GM19395 (cell line): ENCODE measurements around the gene CDK1.

Source experiments
- ATAC-seq: cut with Tn5 transposase; IDR thresholded peaks from one replicate; pipeline ENCODE4 v1.9.1; 2021; ENCODE audit warnings: mild to moderate bottlenecking, moderate library complexity; ENCODE audit not compliant: unreplicated experiment

Gene CDK1

DNA sequence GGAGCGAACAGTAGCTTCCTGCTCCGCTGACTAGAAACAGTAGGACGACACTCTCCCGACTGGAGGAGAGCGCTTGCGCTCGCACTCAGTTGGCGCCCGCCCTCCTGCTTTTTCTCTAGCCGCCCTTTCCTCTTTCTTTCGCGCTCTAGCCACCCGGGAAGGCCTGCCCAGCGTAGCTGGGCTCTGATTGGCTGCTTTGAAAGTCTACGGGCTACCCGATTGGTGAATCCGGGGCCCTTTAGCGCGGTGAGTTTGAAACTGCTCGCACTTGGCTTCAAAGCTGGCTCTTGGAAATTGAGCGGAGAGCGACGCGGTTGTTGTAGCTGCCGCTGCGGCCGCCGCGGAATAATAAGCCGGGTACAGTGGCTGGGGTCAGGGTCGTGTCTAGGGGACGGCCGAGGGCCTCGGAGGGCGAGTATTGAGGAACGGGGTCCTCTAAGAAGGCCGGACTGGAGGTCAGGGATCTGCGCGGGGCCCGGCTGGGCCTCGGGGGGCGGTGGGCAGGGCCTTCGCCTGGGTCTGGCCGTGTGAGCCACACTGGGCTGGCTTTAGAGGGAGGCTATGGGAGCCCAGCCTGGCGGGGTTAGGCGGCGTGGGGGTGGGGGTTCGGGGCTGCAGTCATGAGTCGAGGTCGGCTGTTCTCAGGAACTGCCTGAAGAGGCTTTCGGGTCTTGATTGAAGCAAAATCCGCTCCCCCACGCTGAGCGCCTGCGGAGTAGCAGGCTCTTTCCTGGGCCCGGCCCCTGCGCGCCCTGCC, at the start of gene CDK1:
TSS of gene CDK1 (plus strand) at position 265 of the 757 bp plus-strand sequence. CDS start 1,688 bp downstream, outside the sequence.
- peak; percentile 96 for ATAC-seq

DNA sequence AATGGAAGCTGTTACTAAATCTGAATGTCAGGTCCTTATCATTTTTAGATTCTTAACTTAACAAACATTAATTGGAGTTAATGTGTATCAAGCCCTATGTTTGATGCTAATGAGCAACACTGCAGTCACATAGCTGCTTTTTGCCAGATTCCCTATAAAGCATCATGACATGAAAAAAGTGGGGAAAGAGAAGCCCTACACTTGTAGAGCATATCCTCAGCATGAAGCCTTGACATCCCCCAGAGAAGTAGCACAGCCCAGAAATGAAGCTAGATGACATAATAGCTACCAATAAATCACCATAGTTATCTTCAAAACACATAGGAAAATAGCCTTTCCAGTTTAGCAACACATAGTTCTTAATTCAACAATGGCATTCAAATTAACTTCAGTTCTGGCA, 49.2 kb upstream of the CDK1 start:
- ATAC-seq: no peak

DNA sequence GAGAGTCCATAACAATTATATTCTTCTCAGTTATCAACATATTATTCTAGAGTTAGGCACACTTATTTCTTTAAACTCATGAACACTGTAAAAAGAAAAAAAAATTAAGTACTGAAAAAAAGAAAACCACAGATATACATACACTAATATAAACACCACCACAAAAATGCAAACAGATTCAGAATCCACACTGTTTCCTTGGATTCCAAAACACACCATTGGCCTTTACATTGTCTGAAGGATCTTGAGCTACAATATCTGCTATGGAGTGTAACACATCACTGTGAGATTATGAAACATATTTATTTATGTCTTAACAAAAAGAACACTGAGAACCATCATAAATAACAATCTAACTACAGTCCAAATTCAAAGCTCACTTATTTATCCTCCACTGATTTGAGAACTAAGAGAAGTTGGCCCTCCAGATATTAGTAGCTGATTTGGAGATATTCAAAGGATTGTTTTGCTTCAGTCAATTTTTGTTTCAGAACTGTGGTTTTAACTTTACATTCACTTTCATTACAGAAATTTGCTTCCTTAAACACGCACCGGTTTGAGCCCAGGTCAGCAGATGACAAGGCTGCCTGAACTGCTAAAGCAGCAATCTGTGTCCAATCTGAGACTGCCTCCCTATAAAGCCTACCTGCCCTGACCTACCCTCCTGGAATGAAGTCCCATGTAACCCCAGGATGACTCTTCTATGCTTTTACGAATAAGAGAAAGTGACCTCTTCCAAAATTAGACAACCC, 47.0 kb upstream of the CDK1 start:
- ATAC-seq: peak; percentile 87

DNA sequence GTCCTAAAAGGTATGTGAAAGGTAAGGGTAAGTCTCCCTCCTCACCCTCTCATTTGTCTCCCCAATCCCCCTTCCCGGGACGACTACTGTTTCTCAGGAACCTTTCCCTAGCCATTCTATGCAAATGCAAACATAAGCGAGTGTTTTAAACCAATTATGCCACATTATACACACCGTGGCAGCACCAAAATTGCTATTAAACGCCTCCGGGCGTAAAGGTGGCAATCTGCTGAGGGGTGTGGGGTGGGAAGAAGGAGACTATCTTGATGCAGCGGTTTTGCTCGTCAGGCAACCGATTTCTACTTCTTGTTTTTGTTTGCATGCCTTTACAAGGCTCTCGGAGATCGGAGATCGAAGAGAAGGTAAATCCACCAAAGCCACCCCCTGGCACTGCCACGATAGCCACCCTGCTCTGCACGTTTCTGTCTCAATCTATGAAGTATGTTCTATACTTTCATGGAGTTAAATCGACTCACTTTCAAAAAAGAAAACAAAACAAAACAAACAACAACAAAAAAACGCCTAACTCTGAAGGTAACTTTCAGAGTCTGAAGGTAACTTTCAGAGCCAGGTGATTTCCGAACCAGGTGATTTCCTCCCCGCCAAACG, 46.0 kb upstream of the CDK1 start:
- ATAC-seq: peak; percentile 34

DNA sequence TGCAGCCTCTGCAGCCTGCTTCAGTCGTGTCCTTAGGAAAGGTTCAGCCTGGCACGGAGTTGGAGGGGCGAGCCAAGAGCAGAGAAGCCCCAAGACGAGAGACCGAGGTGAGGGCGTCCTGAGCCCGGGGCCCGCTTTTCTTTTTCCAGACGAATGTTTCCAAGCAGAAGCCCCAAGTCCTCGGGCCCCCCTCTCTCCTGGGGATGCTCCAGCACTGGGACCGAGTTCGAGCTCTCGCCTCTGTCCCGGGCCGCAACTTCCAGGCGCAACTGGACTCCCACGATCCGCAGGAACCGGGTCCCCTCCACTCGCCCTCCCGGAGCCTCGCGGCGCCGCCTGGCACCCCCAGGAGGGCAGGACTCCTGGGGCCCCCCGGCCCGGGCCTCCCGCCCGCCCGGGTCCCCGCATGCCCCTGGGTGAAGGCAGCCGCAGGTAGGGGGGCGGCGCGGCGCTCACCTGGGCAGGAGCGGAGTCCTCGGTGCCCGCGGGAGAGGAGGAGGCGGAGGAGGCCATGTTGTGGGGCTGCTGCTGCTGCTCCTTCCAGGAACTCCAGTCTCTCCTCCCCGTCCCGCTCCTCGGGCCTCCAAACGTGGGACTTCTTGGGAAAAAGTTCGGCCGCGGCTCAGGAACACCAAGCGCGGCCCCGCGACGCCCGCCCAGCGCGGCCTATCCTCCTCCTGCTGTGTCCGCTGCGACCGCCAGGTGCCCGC, 45.3 kb upstream of the CDK1 start:
- ATAC-seq: peak; percentile 52

DNA sequence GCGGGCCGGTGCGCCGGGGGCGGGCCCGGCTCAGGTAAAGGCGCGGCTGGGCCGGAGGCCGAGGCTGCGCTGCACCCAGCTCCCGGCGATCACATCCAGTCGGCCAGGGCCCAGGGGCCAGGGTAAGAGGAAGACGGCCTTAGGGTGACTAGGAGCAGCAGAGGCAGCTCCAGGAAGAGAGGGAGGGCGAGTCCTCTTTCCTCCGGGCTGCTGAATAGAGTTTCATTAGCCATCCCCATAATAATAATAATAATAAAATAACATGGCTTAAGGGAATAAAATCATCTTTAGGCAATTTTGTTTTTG, 44.8 kb upstream of the CDK1 start:
- no peak for ATAC-seq

DNA sequence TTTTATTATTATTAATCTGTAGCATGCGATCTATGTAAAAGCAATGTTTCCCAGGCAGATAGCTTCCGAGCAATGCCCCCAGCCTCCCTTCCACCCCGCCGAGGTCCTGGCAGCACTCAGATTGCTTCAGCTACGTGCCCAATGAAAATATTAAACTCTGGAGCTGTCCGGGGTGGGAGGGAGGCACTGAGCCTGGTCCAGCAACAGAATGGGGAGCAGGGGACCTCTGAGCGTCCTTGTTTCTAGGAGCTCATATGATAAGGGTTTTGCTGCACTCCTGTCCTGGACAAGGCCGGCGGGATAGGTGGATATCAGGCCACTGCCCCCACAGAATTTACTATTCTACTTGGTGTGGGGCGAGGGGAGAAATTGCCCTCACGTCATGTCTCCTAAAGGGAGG, 44.5 kb upstream of the CDK1 start:
- no peak for ATAC-seq

DNA sequence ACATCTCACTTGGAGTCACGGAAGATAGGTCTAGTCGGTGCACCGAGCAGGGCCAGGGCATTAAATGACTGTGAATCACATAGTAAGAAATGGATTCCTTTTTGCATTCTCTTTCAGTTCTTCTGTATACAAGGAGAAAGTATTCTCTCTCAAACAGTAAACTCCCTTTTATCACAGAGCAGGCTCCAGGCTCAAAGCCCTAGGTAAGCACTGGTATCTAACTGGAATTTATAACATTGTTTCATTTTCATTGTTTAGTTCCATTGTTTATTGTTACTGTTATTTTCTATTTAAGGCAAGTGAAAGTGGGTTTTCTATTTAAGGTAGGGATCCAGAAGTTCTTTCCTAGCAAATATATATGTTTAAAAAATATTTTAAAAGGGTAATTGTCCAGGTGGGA, 44.1 kb upstream of the CDK1 start:
- ATAC-seq: no peak

DNA sequence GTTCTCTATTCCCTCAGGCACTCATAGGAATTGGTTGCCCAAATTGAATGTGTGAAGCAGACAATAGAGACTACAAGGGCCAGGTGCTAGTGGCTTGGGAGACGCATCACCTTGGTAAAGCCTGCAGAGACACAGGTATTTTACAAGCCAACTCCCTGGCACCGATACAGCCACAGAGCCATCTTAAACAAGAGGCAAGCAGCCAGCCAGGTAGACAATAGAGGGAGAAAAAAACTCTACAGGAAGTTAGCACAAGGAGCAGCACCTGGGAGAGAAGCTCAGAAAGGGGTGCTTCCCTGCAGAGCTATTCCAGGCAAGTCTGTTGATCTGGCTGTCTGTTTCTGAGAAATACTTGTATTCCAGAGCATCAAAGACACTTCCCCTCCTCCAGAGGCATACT, 43.0 kb upstream of the CDK1 start:
- ATAC-seq: no peak

DNA sequence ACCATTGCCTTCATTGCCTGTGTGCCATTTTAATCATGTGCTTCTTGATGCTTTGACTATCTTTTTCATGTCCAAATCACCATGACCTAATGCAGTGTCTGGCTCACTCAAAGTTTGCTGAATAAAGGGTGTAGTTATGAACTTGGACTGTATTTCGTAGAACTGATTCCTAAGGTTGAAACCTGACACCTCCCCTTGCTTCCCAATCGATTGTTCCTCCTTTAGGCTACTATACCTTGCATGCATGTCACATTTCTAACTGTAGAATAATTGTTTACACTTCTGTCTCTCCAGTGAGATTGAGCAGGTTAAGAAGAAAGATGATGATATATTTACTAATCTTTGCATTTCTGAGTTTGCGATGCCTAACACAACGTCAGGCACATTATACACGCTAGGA, 41.0 kb upstream of the CDK1 start:
- no peak for ATAC-seq

DNA sequence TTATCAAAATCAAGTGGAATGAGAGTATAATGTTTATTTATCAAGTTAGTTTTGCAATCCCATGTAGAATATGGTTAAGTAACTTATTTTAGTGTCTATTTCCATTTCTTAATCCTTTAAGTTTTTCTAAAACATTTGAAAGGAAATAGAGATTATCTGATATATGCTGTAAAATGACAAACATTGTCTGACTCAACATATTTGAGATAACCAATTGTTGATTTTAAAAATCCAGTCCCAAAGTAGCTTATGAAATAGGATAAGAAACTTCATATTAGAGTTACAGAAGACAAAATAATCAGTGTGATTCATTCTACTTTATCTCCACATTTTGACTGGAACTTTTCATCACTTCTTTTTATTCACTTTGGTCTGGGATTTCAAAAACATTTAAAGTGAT, 38.7 kb upstream of the CDK1 start:
- ATAC-seq: no peak

DNA sequence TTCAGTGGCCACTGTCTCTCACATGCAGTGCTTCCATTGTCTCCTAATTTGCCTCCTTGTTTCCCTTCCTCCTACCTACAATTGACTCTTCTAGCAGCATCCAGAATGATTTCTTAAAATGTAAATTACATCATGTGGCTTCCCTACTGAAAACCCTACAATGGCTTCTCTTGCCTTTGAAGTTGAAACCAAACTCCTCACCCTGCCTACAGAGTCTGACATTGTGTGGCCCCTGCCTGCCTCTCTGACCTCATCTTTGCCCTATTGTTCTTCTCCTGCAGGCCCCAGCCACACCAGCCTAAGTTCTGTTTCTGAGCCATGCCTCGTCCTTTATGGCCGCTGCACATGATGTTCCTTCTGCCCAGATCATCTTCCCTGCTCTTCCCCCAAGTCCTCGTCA, 35.8 kb upstream of the CDK1 start:
- no peak for ATAC-seq

DNA sequence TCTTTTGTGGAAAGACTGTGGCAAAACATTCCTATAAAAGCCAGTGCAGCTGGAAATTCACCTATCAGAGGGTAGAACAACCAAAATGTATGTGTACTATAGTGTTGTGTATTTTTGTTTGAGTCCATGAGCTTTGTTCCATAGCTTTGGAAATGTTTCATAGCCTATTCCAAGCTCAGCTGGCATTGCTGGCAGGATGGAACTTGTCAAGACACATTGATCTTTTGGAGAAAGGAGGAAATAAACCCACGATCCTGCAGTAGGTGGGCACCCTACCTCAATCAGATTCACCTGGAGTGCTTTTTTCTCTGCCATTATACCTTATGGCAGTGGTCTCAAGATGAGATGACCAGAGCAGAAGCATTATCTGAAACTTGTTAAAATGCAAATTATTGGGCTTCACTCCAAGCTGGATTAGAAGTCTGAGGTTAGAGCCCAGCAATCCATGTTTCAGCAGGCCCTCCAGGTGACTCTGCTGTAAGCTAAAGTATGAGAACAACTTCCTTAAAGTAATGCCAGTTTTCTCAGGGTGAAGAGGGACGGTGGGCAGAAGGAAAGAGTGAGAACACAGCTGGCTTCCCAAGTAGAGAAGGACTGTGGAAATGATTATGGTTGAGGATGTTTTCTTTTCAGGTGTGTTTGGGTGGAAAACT, 30.3 kb upstream of the CDK1 start:
- ATAC-seq: no peak

DNA sequence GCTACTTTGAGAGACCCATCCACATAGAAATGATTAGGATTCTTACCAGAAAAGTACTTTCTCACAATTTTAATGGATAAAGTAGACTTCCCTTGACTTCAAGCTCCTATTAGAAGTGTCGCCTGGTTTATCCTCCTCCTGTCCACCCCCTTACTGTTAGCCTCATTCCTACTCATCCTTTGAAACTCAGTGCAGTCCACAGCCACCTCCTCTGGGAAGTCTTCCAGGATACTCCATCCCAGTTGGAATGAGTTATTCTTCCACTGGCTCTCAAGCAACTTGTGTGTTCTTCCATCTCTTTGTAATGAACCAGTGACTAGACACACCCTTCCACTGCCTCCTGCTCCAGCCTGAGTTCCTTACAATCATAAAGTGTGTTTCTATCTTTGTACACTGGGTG, 25.1 kb upstream of the CDK1 start:
- no peak for ATAC-seq

DNA sequence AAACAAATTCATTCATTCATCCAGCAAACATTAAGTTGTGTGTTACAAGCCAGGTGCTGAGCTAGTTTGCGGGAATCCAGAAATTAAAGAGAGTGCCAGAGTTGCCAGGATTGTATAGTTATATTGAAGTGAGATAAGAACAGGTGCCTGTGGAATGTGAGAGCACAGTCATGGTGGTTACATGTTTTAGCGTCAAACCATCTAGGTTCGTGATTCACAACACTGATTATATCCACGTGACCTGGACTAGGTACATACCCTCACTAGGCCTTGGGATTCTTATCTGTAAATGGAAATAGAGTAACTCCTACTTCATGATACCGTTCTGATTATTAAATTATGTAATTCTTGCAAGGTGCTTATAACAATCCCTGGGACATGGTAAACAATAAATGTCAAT, 24.5 kb upstream of the CDK1 start:
- ATAC-seq: no peak

DNA sequence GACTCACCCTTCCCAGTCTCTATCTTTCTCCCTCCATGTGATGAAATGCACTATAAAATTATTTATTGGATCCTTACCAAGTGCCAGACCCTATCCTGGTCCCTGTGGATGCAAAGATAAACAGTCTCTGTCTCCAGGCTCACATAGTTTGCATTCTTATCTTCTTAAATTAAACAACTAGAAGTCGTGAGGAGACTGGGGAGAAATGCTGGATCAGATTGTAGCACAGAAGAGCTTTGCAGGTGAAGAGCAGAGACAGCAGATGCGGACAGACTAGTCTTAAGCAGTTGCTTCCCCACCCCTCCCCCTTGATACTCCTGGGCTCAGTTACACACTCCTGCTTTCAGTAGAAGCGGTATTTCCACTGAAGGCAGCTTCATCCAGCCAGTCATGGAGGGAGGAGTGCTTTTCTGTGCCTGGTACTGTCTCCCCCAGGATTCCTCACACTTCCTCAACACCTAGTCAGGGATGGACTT, 20.8 kb upstream of the CDK1 start:
- no peak for ATAC-seq

DNA sequence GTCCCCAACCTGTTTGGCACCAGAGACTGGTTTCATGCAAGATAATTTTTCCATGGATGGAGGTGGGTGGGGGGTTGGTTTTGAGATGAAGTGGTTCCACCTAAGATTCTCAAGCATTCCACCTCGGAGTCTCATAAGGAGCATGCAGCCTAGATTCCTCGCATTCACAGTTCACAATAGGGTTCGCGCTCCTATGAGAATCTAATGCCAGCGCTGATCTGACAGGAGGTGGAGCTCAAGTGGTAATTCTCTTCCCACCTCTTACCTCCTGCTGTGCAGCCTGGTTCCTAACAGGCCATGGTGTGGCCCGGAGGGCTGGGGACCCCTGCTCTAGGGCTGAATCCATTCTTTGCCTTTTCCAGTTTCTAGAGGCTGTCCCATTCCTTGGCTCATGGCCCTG, 19.1 kb upstream of the CDK1 start:
- ATAC-seq: no peak

DNA sequence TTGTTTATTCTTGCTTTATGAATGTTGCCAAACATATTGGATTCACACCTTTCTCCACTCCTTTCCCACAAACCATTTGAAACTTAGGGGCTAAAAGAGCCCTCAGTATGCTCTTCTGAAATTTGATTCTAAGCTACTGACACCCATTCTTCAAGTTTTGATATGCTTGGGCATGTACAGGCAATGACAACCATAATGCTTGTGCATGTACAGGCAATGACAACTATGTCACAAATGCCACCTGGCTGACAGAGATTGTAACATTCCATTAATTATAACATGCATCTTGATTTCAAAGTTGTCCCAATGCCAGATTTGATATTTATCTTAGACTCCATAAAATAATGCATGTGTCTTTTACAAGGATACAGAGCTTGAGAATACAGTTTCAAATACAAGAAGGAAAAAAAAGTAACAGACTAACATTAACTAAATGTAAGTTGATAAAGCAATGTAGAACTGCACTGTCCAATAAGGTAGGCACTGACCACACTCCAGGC, 17.5 kb upstream of the CDK1 start:
- no peak for ATAC-seq

DNA sequence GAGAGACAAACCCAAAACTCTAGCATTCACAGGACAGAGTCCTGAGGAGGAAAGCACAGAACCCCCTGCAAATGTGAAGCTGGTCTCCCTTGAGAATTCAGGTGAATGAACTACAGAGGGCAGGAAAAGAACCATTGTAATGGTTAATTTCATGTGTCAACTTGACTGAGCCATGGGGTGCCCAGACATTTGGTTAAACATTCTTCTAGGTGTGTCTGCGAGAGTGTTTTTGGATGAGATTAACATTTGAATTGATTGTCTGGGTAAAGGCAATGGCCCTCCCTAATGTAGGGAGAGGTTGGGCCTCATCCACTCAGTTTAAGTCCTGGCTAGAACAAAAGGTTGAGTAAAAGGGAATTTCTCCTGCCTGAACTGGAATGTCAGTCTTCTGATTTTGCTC, 15.7 kb upstream of the CDK1 start:
- no peak for ATAC-seq

DNA sequence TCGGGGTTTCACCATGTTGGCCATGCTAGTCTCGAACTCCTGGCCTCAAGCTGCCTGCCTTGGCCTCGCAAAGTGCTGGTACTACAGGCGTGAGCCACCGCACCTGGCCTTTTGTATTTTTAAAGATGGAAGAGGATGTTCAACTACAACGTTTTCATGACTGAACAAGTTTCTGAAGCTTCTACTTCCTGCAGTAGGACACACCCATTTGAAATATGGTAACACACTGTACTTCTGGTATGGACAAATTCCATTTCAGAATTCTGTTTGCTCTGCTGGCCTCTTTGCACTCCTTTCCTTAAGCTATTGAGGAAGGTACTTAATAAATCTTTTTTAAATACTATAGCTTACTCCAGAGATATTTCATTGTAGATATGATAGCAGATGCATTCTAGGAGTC, 10.9 kb upstream of the CDK1 start:
- ATAC-seq: no peak

DNA sequence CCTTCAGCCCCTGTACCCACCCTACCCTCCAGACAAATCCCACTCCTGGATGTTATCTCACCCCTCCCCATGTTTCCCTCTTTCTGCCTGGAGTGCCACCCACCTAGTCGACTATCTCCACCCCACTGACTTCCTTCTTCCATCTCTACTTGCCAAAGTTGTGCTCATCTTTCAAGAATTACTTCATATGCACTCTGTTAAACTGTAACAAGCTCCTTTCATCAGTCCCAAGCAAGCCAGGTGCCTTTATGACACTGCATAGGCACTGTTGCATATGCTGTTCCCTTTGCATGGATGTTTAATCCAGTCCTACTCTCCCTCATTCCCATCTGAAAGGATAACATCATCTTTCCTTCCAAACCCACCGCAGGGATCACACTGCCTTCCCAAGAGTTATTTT, 8.9 kb upstream of the CDK1 start:
- ATAC-seq: no peak
